ENCODE results near the gene TMEM63C.
"Not testable (repeated sequence)": the region's sequence is repeated elsewhere in the genome, so short reads cannot be mapped to it uniquely, and the experiment has no call there.

The TMEM63C gene

DNA sequence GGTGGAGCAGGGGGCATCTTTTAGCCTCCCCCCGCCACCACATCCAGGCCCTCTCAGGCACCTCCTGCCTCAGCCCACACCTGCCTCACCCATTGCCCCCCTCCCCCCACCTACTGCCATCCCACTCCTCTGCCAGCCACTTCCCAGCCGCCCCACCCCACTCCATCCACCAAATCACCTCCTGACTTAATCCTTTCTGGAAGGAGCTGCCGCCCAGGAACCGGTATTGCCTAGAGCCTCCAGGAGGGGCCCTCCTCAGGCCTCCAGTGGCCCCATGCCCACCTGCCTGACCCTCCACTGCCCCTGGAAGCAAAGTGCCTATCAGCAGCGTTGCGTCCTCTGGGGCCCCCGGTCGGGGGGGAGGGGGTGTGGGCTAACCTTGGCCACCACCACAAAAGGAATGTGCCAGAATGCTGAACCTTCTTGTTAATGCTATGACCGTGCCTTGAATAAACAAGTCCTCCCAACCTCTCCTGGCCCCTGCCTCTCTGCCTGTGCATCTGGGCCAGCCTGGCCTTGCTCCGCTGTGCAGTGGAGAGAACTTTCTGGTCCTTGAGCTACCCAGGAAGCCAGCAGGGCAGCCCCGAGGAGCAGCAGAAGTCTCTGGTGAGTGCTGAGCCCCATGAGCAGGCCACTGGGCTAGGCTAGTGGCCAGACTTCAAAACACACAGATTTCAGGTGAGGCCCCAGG, 77.6 kb downstream of the TMEM63C start:
- DNase-seq: no peak

DNA sequence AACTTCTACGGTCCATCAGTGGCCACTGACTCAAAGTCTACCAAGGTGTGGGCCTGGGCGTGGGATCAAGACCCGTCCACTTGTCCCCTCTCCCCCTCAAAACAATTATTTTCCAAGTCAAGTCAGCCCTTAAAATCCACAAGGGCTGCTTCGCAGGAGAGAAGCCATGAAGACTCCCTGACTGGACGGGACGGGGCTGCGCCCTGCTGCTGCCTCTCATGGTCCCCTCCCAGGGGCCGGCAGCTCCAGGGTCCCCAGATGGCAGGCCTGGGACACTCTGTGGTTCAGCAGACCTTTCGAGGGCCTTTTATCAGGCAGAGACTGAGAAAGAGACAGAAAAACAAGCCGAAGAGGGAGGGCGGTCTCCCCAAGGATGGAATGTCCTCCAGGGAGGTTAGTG, 78.6 kb downstream of the TMEM63C start:
- DNase-seq: no peak

DNA sequence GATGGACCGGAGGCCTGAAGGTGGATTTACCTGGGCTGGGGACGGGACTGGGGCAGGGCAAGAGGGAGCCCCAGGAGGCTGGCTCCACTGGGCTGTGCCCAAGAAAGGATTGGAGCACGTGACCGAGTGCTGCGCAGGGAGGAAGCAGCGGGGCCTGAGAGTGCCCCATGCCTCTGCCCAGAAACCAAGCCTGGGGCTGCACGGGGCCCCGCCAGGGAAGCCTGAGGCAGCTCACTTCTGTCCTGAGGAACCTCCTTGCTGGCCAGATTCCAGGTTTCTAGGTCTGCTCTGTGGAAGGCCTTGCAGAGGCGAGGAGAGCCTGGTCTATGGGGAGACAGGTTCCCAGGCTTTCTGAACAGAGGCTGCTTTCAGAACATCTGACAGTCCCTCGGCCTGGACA, 79.0 kb downstream of the TMEM63C start:
- no peak for DNase-seq

DNA sequence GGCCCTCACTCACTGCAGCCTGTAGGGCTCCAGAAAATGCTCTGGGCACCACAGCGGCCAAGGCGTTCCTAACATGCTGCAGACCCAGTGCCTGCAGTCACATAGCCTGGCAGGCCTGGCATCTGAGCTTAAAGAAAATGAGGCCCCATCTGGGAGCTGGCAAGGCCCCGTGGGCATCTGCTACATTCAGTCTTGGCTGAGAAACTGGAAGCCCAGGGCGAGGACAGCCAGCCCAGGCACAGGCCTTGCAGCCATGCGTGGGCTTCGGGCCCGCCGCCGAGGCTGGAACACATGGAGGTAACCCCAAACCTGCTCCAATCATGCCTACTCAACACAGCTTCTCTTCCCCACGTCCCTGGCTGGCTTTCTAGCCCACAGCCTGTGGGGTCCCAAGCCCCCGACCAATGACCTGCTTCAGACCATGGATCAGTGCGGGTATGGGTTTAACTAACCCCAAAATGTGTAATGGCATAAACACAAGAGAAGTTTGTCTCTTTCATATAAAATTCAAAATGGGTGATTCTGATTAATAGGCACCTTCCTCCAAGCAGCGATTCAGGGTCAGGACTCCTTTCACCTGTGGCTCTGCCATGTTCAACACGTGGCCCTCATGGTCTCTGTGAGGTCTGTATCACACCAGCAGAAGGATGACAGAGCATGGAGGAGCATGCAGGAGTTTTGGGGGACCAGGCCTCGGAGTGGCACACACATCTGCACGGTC, 83.0 kb downstream of the TMEM63C start:
- no peak for DNase-seq

DNA sequence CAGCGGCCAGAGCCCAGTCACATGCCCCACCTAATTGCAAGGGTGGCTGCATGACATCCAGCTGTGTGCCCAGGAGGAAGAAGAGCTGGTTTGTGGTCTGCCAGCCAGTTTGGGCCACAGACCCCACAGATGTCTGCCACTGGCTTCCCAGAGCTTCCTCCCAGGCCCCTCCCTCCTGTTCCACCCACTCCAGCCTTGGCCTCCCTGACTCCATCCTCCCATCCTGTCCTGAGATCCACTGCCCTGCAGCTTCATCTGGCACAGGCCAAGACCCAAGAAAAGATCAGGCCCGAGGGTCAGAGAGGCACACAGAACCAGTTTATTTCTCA, 83.6 kb downstream of the TMEM63C start:
- no peak for DNase-seq

DNA sequence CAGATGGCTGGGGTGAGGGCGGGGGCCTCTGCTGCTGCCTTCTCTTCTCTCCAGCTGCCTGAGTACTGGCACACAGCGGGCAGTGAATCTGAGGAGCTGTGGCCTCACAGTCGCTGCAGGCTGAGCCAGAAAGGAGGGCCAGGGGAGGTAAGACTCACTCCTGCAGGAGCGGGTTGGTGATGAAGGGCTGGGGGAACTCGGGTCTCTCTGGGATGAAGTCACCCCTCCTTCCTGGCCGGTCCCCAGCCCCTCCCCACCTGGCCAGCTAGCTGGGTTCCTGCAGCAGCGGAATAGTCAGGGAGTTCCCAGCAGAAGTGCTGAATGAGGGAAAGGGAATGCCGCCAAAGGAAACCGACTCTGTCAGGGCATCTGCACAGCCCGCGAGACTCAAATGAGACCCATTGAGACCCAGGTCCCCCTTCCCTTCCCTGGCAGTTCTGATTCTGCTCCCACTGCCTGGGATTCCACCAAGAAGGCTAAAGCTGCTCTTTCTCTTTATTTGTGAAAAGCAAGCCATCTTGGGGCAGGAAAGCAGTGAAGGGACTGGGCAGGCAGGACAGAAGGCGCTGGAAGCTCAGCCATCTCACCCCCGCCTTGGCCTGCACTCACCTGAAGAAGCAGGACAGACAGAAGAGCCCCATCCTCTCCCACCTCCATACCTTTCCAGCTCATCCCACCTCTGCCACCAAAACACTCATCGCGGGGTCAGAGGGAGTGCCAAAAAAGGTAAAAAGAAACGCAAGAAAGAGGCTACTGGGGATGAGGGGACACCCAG, 84.2 kb downstream of the TMEM63C start:
- no peak for DNase-seq

DNA sequence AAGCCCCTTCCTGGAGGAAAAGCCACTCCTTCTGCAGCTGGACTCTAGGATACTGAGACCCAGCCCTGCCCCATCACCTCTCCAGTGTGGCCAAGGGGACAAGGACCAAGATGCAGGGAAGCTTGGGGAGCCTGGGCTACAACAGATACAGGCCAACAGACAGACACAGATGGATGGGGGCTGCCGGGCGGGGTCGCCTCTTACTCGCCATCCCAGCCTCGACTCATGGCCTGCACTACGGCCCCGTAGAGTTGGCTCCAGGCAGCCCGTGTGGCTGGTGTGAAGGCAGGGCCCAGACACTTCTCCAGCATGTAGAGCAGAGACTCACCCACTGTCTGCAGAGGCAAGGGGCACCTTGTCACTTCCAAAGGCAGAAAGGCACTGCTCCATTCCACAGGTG, 84.7 kb downstream of the TMEM63C start:
- DNase-seq: no peak

DNA sequence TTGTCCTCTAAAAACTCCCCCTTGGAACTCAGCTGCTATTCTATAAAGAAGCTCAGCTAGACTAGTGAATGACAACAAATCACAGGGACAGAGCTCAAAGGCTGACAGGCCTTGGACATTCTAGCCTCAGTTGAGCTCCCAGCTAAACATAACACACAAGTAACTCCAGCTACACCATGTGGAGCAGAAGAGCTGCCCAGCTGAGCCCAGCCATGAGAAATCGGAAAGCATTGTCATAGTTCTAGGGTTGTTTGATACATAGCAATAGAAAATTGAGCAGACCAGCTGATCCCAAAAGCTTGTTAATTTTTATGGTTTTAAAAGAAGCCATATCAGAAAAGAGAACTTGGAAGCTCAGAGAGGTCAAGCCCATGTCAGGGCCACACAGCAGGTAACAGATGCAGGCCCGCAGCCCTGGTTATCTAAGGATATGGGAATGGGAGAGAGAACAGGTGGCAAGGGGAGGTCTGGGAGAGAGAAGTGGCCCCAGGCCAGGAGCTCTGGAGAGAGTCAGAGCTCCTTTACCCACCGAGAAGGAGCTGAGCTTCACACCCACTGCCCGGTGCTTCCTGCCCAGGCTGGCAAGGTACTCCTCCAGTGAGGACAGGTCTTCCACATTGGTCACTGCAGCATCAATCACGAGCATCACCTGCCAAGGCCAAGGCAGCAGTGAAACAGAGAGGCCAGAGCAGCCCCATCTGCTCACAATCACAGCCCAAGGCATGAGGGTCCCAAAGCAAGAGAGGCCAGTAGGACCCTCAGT, 86.5 kb downstream of the TMEM63C start:
- no peak for DNase-seq

DNA sequence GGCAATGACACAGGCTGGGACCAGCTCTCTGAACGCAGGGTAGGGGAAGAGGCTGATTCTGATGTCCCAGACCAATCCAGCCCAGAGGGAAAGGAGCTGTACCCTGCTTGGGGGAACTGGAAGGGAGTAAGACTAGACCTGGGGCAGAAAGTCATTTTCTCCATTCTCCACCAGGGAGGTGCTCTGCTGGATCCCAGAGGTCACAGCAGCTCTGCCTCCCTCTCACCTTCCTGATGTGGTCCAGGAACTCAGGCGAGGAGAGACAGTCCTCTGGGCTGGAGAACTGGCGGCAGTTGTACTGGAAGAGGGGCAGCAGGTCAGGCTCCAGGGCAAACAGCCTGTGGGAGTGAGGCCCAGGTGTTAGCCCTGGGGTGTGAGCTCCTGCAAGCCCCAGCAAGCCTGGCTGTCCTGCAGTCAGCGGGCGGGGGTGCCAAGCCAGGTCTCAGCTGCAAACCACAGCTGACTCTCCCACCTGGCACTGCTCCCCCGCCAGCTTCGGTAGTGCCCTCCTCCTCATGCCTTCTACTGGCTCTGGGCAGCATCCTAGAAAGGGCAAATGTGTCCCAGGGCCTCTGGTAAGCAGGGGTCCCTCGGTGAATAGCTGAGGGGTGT, 87.5 kb downstream of the TMEM63C start:
- DNase-seq: no peak

DNA sequence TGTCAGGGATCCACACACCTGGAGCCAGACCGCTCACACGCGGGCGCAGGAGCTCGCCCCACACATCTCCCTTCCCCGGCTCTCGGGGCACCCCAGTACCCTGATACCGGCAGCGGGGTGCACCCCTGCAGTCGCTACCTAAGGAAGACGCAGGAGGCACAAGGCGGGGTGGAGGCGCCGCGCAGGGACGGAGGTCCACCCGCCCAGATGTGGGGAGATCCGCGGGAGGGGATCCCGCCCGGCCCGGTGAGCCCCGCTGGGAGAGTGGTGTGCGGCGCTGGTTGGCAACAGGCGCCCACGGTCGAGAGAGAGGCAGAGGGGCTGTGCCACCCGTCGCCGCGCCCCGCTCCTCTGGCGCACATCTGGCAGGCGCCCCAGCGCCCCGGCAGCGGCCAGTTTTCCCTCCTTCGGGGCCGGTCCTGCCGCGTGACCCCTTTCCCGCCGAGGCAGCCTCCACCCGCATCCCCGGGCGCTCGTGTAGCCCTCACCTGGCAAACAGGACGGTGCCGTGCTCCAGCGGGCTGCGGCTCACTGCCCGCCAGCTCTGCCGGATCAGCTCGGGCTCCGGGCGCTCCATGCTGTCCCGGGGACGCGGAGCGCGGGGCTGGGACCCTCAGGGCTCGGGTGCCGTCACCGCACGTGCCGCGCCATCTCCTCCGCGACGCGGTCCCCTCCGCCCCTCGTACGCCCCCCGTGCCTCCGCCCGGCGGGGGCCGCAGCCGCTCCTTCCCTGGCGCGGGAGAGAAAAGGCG, 88.9 kb downstream of the TMEM63C start:
- no peak for DNase-seq

DNA sequence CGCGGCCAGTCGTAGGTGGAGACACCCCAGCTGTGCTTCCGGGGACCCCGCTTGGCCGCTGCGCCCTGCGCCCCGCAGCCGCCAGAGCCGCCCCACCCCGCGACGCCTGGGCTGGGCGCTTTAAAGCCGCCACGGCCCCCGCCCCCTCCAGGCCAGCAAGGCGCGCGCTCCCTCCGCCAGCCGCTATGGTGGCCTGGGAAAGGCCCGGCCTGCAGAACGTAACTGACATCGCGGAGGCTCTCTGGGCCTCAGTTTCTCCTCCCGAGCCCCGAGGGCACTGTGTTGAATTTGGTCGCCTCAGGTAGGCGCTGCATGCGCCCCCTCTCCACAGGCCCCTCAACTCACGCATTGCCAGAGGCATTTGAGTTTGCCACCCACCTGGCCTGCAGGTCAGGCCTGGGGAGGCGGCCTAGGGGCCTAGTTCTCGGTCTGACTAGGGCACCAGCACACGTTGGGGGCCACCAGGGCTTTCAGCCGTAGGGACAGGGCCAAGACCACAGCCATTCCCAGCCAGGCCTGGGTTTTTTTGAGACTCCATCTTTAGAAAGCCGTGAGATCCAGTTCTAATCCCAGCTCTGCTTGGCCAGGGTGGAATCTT, 89.6 kb downstream of the TMEM63C start, which contains the start of gene NGB:
Gene NGB (minus strand): TSS at position 94 of the 598 bp plus-strand sequence. CDS start 269 bp downstream, outside the sequence.
- no peak for DNase-seq

DNA sequence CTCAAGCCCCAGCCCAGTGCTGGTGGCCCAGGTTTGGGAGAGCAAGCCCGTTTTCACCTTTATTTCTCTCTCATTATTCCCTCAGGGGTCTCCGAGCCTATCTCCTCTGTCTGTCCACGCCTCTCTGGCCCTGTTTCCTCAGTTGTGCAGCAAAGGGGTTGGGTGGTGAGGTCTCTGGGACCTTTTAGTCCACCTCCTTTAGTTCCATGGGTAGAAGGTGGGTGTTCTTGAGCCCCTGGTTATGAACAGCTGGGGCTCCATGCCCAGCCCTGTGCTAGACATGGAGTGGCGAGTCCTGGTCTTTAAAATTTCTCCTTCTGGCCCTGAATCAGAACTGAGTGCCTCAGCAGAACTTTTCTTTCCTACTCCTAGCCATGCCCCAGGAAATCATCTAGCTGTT, 90.7 kb downstream of the TMEM63C start:
- DNase-seq: no peak

DNA sequence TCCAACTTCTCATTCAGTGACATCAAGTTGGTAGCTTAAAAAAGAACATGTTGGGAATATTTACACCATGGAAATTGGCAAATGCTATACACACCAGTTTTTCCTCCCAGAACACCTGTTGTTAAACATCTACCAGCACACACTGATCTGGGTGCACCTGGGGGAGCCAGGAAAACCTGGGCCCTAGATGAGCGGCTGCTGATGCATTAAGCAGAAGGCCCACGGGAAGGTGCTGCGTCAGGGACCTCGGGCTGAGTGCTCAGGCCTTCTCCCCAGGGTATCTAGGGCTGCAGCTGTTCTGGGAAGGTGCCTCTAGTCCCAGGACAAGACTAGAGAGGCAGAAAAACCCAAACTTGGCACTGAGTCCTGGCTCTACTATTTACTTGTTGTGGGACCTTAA, 92.2 kb downstream of the TMEM63C start:
- no peak for DNase-seq

DNA sequence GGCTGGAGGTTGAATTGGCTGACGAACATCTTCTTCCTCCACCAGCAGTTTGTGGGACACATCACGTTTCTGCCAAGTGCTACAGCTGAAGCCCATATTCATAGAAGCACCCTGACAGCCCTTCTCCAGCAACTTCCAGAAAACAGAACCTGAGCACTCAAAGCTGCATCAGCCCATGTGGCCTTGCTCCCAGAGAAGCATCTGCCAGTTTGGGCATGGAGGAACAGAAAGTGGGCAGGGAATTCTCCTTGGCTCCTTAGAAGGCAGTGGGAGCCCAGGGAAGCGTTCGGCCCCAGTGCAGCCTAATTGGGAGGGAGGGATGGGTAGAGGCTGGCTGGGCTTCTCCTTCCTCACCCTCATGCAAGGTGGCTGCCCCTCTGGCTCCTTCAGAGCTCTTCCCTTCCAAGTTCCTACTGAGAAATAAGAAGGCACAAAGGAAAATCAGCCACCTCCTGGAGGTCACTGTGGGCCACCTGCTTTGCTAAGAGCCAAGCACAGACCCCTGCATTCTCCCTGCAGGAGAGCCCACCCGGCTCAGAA, 93.5 kb downstream of the TMEM63C start:
- DNase-seq: no peak

DNA sequence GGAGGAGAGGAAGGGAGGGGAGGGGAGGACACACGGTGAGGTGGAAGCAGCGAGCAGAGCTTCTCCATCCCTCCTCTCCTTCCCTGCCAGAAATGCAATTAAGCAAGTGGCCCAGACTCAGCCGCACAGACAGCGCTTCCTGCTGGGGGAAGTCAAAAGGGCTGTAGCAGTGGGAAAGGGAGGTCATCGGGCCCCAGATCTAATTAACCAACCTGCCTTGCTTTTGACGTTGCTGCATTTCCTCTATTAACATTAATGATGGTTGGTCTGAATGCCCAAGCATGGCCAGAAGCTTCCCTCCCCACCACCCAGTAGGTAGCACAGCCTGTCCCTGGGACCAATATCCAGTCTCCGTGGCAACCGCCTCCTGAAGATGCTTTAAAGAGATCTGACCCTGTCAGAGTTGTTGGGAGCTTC, 94.0 kb downstream of the TMEM63C start:
- no peak for DNase-seq

DNA sequence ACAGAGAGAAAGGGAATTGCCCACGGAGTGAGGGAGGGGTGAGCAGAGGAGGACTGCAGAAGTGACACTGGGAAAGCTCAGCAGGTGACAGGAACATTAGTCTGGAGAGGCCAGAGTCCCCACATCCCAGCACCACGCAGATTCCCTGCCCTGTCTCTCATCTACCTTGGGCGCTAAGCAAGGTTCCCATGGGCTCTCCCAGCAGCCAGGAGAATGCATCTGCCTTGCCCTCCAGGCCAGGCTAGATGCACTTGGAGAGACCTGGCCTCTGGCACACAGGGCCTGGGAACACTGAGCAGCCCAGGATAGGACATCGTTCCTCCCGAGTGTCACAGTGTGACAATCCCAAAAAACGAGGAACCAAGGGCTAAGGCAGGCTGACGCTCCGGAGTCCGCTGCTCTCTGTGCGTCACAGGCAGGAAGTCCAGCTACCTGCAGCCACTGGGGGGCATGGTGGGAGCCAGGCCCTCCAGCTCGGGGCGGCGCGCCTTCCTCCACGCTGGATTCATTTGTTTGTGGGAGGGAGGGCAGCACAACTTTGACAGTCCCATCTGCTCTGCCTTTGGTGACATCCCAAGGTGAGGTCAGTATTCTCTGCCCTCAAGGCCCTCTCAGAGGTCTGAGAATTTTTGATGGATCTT, 94.8 kb downstream of the TMEM63C start:
- no peak for DNase-seq

DNA sequence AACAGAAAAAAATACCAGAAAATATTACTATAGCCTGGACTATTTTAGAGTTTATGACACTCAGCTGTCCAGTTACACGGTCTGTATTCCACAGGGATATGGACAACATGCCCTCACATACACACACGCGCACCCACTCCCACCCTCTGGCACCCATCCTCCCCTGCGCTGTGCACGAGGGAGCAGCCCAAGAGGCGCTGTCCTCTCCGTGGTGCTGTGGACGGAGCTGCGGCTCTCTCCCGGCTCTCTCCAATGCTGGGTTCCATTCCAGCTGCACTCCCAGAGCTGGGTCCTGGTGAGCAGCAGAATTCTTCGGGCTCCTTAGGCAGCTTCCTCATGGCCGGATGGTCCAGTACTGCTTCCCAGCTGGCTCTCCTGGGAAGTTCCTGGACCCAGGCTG, 95.4 kb downstream of the TMEM63C start:
- no peak for DNase-seq

DNA sequence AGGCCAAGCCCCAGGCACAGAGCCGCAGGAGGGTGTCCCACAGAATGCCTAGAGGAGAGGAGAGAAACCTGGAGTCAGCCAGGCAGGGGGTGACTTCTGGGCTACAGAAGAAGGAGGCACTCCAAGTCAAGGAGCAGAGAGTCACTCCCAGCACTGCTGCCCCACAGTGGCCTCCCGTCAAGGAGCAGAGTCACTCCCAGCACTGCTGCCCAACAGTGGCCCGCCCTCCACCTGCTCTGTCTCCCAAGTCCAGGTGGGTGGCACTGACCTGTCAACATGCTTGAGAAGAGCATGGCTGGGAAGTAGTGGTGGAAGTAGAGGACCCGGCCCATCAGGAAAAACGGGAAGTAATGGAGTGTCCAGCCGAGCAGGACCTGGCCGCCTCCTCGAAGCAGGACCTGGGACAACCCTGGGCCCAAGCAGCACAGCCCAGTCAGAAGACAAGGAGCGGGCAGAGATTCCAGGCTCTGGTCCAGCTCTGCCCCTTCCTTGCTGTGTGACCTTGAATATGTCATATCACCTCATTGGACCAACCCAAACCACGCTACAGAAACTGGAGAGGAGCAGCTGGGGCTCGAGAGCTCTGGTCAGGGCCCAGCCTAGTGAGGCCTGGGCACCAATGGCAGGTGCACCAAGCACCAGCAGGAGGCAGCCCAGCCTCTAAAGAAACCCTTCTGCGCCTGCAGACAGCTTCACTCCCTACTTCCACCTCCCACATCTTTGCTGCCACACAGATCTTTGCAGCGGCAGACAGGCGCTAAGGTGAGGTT, 97.0 kb downstream of the TMEM63C start:
- DNase-seq: no peak

DNA sequence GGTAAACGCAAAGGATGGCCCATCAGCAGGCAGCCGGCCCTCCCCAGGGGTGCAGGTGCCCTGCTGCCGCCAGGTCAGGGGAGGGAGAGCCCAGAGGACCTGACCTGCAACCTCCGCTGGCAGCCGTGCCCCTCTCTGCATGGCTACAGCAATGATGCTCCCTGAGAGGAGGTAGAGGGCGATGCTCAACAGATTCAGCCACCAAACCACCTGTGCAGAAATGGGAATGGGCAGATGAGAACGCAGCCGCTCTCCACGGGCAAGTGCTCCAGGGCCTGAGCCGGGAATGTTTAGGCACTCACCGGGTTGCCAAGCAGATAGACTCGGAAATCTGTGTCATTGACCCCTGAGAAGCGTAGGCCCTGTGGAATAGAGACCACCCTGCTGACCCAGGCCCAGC, 98.1 kb downstream of the TMEM63C start:
- no peak for DNase-seq

DNA sequence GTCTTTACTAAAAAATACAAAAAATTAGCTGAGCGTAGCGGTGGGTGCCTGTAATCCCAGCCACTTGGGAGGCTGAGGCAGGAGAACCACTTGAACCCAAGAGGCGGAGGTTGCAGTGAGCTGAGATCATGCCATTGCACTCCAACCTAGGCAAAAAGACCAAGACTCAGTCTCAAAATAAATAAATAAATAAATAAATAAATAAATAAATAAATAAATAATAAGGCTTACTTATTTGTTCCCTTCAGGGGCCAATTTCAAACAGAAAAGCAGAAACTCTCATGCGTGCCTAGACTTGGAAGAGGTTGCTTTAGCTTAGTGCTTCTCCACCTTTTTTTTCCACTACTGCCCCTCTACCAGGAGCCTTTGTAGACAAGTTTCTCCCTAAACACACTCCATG, 99.3 kb downstream of the TMEM63C start:
- DNase-seq: not testable (repeated sequence)

Data from activated gamma-delta T cell treated with Interleukin-2 at 50 U/mL for 16 hours (primary cell).